ENCODE data around the gene SC5D.

The SC5D gene

GRCh38 chr11:121329781-121330395 lies 37.3 kb downstream of the SC5D start:
- no peak for DNase-seq

GRCh38 chr11:121330614-121331435 lies 38.3 kb downstream of the SC5D start:
- no peak for DNase-seq

DNA sequence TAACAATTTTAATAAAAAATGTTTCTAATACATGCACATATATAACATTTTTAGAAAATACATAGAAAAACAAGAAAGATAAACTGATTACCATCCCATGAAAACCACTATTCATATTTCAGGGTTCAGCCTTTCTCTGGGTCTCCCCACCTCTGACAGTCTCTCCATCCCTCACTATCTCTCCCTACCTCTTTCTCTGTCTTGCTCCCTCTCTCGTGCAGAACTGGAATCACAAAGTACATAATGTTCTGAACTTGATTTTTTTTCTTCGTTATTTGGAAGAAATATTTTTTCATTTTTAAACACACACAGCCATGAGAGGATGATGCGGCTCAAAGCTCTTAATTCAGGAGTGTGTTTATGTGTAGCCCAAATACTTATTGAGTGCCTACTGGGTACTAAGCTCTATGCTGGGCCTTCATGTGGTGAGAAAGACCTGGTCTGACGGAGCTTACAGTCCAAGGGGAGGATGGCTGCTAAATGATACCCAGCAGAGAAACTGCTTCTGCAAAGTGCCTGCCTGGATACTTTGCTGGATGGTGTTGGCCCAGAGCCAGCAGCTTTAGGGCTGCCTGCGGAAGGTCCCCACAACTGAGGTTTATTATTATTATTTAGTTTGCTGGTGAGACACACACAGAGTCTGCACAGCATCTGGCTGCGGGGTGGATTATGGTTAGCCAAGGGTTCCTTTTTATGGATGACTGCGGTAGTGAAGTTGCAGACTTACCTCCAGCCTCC lies 42.6 kb downstream of the SC5D start:
- DNase-seq = no peak

DNA sequence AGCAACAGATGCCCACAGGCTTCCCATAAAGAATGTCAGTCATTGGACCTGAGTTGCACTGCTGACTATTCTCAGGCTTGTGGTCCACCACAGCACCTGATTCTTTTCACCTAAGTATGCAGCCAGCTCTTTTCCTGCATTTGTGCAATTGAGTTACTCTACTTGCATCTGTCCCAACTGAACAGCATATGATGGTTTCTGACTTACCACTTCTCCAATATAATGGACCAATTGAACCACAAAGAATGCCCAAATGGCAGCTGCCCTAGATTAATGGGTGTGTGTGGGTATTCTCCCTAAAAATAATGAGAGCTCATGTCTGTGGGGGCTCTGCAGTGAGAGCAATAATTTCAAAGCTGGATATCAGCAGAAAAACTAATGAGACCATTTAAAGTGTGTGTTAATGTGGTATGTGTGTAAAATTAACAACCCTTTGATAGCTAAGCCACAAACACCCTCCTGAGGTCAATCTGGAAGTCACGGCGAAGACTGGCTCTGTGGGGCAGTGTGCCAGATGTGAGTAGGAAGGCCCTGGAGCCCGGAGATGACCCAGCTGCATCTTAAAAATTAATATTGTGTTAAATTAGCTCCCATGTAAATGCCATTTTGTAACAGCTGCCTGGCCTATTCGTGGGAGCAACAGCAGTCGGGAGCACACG lies 43.8 kb downstream of the SC5D start:
- peak; percentile 33 for DNase-seq

GRCh38 chr11:121337078-121337477 lies 44.5 kb downstream of the SC5D start:
- DNase-seq = no peak

GRCh38 chr11:121337740-121338272 lies 45.2 kb downstream of the SC5D start:
- peak; percentile 51 for DNase-seq

- no peak for DNase-seq
Measured at GRCh38 chr11:121338536-121338935, 46.0 kb downstream of the SC5D start.

GRCh38 chr11:121340032-121340580 lies 47.5 kb downstream of the SC5D start:
- no peak for DNase-seq

- DNase-seq = peak; percentile 12
Measured at GRCh38 chr11:121341609-121342008, 49.0 kb downstream of the SC5D start.

- no peak for DNase-seq
Measured at GRCh38 chr11:121344824-121345223, 52.3 kb downstream of the SC5D start.

DNA sequence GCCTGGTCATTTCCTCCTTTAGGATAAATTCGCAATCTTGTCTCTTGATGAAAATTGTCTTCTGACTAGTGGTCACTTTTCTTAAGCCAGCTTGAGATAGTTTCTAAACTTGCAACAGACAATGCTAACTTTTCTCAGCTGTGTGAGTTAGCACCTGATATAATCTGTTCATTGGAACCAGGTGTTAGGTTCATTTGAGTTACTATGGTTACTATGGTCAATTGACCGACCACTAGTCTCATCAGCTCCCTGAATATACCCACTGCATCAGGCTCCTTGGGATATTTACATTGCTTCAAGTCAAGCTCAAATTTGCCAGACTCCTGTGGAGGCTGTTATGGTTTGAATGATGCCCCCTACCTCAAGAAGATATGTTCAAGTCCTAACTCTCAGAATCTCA lies 54.5 kb downstream of the SC5D start:
- no peak for DNase-seq

DNA sequence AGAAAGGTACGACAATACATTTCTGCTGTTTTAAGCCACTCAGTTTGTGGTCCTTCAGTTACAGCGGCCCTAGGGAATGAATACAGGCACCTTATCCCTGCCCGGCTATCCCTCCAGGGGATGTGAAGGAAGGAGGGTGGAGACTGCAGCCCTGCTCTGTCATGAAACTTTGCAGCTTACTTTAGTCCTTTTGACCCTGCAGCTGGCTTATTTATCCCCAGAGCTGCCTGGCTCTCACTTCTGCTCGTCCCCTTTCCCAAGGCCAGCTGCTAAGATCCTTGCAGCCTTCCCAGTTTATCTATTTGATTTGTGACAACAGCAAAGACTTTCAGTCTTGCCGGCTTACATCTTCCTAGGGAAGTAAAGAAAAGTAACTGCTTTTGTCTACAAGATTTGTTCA lies 55.2 kb downstream of the SC5D start:
- DNase-seq = no peak

DNA sequence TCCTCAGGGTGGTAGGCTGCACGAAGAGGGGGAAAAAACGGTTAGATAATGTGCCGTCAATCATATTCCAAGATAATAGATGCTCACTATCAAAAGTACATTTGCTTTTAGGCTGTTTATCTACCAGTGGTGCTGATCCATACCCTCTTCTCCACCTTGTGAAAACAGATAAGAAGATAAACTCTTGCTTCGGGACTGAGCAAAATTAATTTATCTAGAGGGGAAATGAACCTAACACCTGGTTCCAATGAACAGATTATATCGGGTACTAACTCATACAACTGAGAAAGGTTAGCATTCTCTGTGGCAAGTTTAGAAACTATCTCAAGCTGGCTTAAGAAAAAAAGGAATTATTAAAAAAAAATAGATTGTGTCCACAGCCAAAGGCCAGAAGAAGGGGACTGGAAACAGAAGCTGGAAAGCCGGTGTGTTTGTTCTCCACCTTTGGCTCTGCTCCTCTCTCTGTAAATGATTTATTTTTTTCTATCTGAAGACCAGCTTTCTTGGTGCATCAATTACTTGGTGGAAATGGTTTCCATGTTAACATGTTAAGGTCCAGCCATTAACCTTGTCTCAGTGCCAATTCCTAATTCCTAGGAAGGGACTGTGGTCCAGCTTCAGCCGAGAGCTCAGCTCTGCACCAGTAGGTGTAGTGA lies 55.8 kb downstream of the SC5D start:
- no peak for DNase-seq

- DNase-seq = no peak
Measured at GRCh38 chr11:121349790-121350189, 57.2 kb downstream of the SC5D start.

DNA sequence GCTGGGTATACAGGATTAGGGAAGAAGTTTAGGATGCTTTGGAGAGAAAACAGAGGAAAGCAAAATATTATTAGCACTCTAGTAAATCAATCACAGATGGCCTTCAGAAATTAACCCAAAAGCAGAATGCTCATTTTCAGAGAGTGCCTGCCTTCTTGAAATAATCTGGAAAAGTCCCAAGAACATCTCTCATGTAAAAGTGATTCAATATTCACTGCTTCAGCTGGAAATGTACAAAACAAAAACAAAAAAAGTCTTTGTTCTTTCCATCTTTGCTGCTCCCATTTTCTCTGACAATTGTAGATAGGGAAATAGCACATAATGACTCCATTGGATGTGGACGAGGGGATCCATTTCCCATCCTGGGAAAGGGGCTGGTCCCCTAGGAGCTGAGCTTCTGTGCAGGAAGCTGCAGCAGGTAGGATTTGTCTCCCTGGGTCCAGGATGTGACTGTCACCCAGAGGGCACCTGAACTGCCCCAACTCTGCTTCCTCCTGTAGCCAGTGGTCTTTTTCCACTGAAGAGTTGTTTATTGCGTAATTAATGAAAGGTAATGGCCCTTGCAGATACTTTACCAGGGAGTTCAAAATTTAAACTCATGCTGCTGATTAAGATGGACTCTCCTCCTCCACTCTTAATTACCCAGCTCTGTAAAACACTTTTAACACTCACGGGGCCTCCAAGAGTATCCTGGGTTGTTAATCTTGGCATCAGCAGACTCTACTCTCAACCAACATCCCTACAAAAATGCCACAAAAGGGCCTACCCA lies 57.9 kb downstream of the SC5D start:
- DNase-seq = no peak

DNA sequence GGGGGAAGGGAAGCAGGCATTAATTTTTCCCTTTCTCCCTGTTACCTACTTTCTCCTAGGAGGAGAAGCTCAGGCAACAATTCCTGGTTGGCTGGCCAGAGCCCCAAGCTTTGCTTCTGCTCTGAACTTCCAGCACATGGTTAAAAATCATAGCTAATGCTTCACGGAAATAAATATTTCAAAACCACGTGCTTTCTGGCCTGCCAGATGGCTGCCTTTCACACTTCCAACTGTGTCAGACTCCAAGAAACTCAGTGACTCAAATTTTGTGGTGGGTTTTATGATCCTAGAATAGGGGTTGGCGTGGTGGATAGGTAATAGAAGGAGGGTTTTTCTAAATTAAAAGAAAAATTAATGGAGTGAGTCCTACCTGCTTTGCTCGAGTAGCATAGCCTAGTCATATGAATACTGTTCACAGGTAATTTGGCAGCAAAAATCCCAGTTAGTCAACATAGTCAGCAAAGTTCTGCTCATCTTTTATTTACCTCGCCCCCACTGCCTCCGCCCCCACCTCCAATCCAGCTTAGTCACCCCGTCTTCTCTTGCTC lies 58.6 kb downstream of the SC5D start:
- DNase-seq = no peak

DNA sequence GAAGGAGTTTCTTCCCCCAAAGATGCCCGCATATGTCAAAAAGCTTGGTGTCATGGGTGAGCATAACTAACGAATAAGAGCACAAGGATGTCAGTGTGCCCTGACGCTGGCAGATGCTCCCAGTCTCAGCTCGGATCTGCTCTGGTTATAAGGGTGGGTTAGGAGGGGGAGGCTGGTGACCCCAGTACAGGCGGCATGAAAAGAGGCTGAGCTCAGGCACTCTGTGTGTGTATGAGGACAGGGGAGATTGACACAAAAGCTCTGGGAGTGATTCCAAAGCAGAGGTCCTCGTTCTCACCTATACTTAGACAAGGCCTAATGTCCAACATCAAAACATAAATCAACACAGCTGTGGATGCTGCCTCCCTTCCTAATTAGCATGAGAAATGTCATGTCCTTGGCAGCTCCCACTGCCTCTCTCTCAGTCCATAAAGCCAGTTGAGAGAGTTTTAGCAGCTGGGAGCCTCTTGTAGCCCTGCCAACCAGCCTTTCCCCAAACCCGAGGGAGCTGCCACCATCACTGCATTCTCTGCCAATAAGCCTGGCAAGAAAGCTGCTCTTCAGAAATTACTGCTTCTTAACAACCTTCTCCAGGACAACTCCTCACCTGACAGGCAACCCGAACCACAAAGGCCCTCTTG lies 59.8 kb downstream of the SC5D start:
- no peak for DNase-seq

DNA sequence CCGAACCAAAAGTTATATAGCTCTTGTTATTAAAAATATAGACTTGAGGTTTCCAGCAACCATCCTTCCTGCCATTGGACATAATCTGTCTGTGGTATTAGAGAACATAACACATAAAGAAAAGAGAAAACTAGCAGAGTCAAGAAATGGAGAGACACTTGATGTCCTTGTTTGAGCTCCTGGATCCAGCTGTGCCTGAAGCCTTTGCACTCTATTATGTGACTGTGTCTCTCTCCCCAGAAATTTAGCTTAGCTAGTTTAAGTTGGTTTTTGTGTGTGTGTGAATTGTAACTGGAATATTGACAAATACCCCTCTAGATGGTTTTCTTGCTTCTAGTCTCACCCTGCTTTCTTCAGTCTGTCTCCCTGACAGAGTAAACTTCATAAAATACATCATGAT lies 61.6 kb downstream of the SC5D start:
- DNase-seq = no peak

GRCh38 chr11:121356357-121356756 lies 63.8 kb downstream of the SC5D start:
- no peak for DNase-seq
